ENCODE data around the gene MKNK1. TPM values are rescaled to one million over a fixed set of nuclear protein-coding genes. Genes with fewer than 3 reads are reported as not detected.

MKNK1 gene
- polyA plus RNA-seq, 1 of the 3 experiments (the other 2 are of a cell fraction): 28.2 TPM

GRCh38 chr1:46611691-46612221 is 7.7 kb upstream of the MKNK1 start:
- no peaks in the 10 kb centered on the region; the same call in 1 of the 2 replicates for H3K79me2 ChIP-seq (ENCODE audit: insufficient read depth)
- H3F3A ChIP-seq (replicated peaks; ENCODE audit: insufficient read depth): no peaks in the 10 kb centered on the region
- DNase-seq: peak; percentile 48
- no peaks in the 10 kb centered on the region for H3K9me2 ChIP-seq
- H2AFZ ChIP-seq (ENCODE audit: low read depth): no peak overlapping the region
- H3K27ac ChIP-seq (ENCODE audit: low read depth in 2 of 2, low read length in 1 of 2): no peak overlapping the region
- peaks cover 5 to 14% of the 10 kb centered on the region in 2 experiments for H3K36me3 ChIP-seq (replicated peaks in 1 of 2; ENCODE audit: control insufficient read depth in 1 of 2, insufficient read depth in 2 of 2, low read length in 1 of 2)
- H3K9ac ChIP-seq: no peak overlapping the region
- 54% methylated on average over 6 of the region's 7 CpGs for WGBS (ENCODE audit: low lambda C conversion rate)
- H4K20me1 ChIP-seq (ENCODE audit: insufficient read depth): no peaks in the 10 kb centered on the region
- TF ChIP-seq IRF3 (IDR thresholded peaks at IDR 0.05; ENCODE audit: low read depth, low read length): no peak
- no peak for TF ChIP-seq CHD2 (IDR thresholded peaks at IDR 0.05; ENCODE audit: low read length, partially characterized antibody)
- no peak for TF ChIP-seq GABPA (IDR thresholded peaks at IDR 0.05; ENCODE audit: low read depth)
- no peak for TF ChIP-seq RFX5 (IDR thresholded peaks at IDR 0.05; ENCODE audit: low read length)
- TF ChIP-seq RCOR1 (IDR thresholded peaks at IDR 0.05; ENCODE audit: low read length): no peak
- no peak for TF ChIP-seq MEF2A (IDR thresholded peaks at IDR 0.05; ENCODE audit: borderline replicate concordance, low read depth)
- TF ChIP-seq ELF1 (IDR thresholded peaks at IDR 0.05): no peak
- no peak for TF ChIP-seq FOXM1 (IDR thresholded peaks at IDR 0.05; ENCODE audit: low read depth)
- no peak for TF ChIP-seq TAF1 (IDR thresholded peaks at IDR 0.05; ENCODE audit: borderline replicate concordance, low read depth, low read length)
- TF ChIP-seq TEAD4 (IDR thresholded peaks at IDR 0.05; ENCODE audit: borderline replicate concordance, insufficient read depth): no peak
- no peak for TF ChIP-seq ZBTB33 (IDR thresholded peaks at IDR 0.05; ENCODE audit: borderline replicate concordance, low read depth)
- no peak for TF ChIP-seq NFIC (IDR thresholded peaks at IDR 0.05; ENCODE audit: borderline replicate concordance)
- no peak for TF ChIP-seq YY1 (IDR thresholded peaks at IDR 0.05; ENCODE audit: low read depth)
- no peak for TF ChIP-seq JUND (IDR thresholded peaks at IDR 0.05)
- no peak for TF ChIP-seq RAD21 (IDR thresholded peaks at IDR 0.05; ENCODE audit: low read length)
- no peak for TF ChIP-seq NRF1 (IDR thresholded peaks at IDR 0.05; ENCODE audit: low read depth, low read length)
- TF ChIP-seq, protein P1, sequence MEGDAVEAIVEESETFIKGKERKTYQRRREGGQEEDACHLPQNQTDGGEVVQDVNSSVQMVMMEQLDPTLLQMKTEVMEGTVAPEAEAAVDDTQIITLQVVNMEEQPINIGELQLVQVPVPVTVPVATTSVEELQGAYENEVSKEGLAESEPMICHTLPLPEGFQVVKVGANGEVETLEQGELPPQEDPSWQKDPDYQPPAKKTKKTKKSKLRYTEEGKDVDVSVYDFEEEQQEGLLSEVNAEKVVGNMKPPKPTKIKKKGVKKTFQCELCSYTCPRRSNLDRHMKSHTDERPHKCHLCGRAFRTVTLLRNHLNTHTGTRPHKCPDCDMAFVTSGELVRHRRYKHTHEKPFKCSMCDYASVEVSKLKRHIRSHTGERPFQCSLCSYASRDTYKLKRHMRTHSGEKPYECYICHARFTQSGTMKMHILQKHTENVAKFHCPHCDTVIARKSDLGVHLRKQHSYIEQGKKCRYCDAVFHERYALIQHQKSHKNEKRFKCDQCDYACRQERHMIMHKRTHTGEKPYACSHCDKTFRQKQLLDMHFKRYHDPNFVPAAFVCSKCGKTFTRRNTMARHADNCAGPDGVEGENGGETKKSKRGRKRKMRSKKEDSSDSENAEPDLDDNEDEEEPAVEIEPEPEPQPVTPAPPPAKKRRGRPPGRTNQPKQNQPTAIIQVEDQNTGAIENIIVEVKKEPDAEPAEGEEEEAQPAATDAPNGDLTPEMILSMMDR (IDR thresholded peaks at IDR 0.05): no peak
- TF ChIP-seq, protein P2, sequence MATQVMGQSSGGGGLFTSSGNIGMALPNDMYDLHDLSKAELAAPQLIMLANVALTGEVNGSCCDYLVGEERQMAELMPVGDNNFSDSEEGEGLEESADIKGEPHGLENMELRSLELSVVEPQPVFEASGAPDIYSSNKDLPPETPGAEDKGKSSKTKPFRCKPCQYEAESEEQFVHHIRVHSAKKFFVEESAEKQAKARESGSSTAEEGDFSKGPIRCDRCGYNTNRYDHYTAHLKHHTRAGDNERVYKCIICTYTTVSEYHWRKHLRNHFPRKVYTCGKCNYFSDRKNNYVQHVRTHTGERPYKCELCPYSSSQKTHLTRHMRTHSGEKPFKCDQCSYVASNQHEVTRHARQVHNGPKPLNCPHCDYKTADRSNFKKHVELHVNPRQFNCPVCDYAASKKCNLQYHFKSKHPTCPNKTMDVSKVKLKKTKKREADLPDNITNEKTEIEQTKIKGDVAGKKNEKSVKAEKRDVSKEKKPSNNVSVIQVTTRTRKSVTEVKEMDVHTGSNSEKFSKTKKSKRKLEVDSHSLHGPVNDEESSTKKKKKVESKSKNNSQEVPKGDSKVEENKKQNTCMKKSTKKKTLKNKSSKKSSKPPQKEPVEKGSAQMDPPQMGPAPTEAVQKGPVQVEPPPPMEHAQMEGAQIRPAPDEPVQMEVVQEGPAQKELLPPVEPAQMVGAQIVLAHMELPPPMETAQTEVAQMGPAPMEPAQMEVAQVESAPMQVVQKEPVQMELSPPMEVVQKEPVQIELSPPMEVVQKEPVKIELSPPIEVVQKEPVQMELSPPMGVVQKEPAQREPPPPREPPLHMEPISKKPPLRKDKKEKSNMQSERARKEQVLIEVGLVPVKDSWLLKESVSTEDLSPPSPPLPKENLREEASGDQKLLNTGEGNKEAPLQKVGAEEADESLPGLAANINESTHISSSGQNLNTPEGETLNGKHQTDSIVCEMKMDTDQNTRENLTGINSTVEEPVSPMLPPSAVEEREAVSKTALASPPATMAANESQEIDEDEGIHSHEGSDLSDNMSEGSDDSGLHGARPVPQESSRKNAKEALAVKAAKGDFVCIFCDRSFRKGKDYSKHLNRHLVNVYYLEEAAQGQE (IDR thresholded peaks at IDR 0.05; ENCODE audit: low read depth, low read length): no peak
- ChIA-PET POLR2A (interaction anchor here (1.0 kb wide), 1 partner anchor 209 kb away, joined by 3 read pairs; no protein-coding TSS in a partner anchor), CTCF (interaction anchor here (1.2 to 1.4 kb wide), 2 partner anchors 63 to 79 kb away, joined by 4 to 5 read pairs; no protein-coding TSS in a partner anchor)
- H3K27me3 ChIP-seq (ENCODE audit: insufficient read depth): no peaks in the 10 kb centered on the region
- peaks cover 8 to 21% of the 10 kb centered on the region in 2 experiments; a peak in 2 of 4 replicates for H3K4me1 ChIP-seq (ENCODE audit: control insufficient read depth in 1 of 2, insufficient read depth in 2 of 2, low read depth in 1 of 2, low read length in 1 of 2)
- no peaks in the 10 kb centered on the region for H3K9me3 ChIP-seq
- peak overlapping the region; percentile 40; the same call in 1 of the 2 replicates for H3K4me2 ChIP-seq
- H3K4me3 ChIP-seq (ENCODE audit: low read depth in 2 of 2, low read length in 1 of 2): no peak overlapping the region; a peak in 1 of 4 replicates

Measured in SK-N-SH (cell line).